Psoas muscle (tissue), 8 donors: ENCODE data around the gene GPNMB. TPM values are rescaled to one million over a fixed set of nuclear protein-coding genes. Genes with fewer than 3 reads are reported as not detected.
"Not testable (repeated sequence)": the region's sequence is repeated elsewhere in the genome, so short reads cannot be mapped to it uniquely, and the experiment has no call there.

Experiments
- ATAC-seq, 4 donors: fragments of 200-7000 bp; cut with Tn5 transposase; one replicate each; pipeline ENCODE4 v1.9.1; 2020; ENCODE audit warnings: moderate library complexity in 3 of 4, mild to moderate bottlenecking in 2 of 4
- DNase-seq, 2 donors: peaks; one replicate each; pipeline ENCODE4 v3.0.0-alpha.2; 2020
- H3K27ac ChIP-seq: fragments of 200-600 bp; one replicate; pipeline ENCODE4 v1.8.0; 2022
- H3K27me3 ChIP-seq, 3 donors: fragments of 200-600 bp in 1 of 3; one replicate each; pipeline versions ENCODE4 v1.6.1 to v1.8.0; 2013 to 2022; ENCODE audit warnings: low read length in 2 of 3, mild to moderate bottlenecking in 2 of 3, moderate library complexity in 1 of 3; ENCODE audit not compliant: insufficient read depth in 3 of 3
- H3K36me3 ChIP-seq, 2 donors: fragments of 200-600 bp in 1 of 2; one replicate each; pipeline versions ENCODE4 v1.6.1 to v1.8.0; 2013 to 2022; ENCODE audit warnings: low read depth in 1 of 2, mild to moderate bottlenecking in 1 of 2, moderate library complexity in 1 of 2; ENCODE audit not compliant: insufficient read depth in 1 of 2
- H3K4me1 ChIP-seq: fragments of 200-600 bp; one replicate; pipeline ENCODE4 v1.8.0; 2022
- H3K4me3 ChIP-seq: fragments of 200-600 bp; one replicate; pipeline ENCODE4 v1.8.0; 2022; ENCODE audit warnings: mild to moderate bottlenecking
- H3K9me3 ChIP-seq: fragments of 200-600 bp; one replicate; pipeline ENCODE4 v1.8.0; 2022
- WGBS, 3 donors: extraction: QIAGEN DNeasy Blood & Tissue Kit; methylation state at CpG; one replicate each; pipeline versions ENCODE4 v1.1.6 to v1.1.7; 2013; 5-methylcytosine and 5-hydroxymethylcytosine counted together
- intact Hi-C, 2 donors: fragments of 100-400 bp; cut with DNase I; formaldehyde crosslinking; loops; one replicate each; pipeline versions ENCODE4 v1.11.0 to v1.14.2; 2022
- polyA plus RNA-seq, 3 donors: library from polyadenylated mRNA; stranded (reverse); fragments of 200-250 nt; gene quantifications; one replicate each; pipeline ENCODE4 v1.2.3, GENCODE V29; 2013
- total RNA-seq, 4 donors: library from RNA; stranded (reverse); fragmentation: NEBNext Ultra II Directional in 2 of 4; extraction: Animal tissue kit (Norgen Biotek cat#: 25700) in 2 of 4; gene quantifications; one replicate each; pipeline versions ENCODE4 v1.2.1 to v1.2.4, GENCODE V29; 2021 to 2023
- TF ChIP-seq, protein P1 (sequence below): fragments of 200-600 bp; IDR thresholded peaks from one replicate; pipeline ENCODE4 v1.8.0; 2022; ENCODE audit warnings: antibody characterized with exemption
- donor health status: healthy with polysubstance abuse.
- donor health status: DM: no; HTN: no; CAD: no; lungs with moderate emphysema.
- donor health status: Bipolar disorder and iron deficiency.
- donor health status: healthy.
- donor health status: DM: yes; HTN: yes; CAD: no.
- donor health status: DM: no; HTN: no; CAD: no.
- donor health status: DM: no; HTN: no; CAD: no.
- donor health status: DM: yes; HTN: yes; CAD: no.

Gene GPNMB
- total and polyA plus RNA-seq, 7 donors, result 4.3 to 24.9 (median 11.2) TPM

- no peaks in the 10 kb centered on the region for H3K27me3 ChIP-seq
- no peaks in the 10 kb centered on the region for H3K36me3 ChIP-seq
- no peaks in the 10 kb centered on the region for H3K9me3 ChIP-seq
- ATAC-seq (no peak), DNase-seq (no peak)
- no peak overlapping the region for H3K4me3 ChIP-seq
- no peak overlapping the region for H3K27ac ChIP-seq
- TF ChIP-seq, protein P1, sequence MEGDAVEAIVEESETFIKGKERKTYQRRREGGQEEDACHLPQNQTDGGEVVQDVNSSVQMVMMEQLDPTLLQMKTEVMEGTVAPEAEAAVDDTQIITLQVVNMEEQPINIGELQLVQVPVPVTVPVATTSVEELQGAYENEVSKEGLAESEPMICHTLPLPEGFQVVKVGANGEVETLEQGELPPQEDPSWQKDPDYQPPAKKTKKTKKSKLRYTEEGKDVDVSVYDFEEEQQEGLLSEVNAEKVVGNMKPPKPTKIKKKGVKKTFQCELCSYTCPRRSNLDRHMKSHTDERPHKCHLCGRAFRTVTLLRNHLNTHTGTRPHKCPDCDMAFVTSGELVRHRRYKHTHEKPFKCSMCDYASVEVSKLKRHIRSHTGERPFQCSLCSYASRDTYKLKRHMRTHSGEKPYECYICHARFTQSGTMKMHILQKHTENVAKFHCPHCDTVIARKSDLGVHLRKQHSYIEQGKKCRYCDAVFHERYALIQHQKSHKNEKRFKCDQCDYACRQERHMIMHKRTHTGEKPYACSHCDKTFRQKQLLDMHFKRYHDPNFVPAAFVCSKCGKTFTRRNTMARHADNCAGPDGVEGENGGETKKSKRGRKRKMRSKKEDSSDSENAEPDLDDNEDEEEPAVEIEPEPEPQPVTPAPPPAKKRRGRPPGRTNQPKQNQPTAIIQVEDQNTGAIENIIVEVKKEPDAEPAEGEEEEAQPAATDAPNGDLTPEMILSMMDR, result no peak
- intact Hi-C loops, result no loop called here
- WGBS, 3 donors, result 23 to 27% (median 24%) methylated on average over 5 of the region's 5 CpGs
- H3K4me1 ChIP-seq, result no peaks in the 10 kb centered on the region
Measured at GRCh38 chr7:23222439-23223030, 24.0 kb upstream of the GPNMB start.

DNA sequence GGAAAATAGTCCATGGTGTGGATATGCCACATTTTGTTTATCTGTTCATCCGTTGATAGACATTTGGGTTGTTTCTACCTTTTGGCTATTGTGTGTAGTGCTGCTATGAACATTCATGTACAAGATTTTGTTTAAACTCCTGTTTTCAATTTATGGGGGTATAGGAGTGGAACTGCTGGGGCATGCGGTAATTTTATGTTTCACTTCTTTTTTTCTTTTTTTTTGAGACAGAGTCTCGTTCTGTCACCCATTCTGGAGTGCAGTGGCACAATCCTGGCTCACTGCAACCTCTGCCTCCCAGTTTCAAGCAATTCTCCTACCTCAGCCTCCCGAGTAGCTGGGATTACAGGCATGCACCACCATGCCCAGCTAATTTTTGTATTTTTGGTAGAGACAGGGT lies 22.2 kb upstream of the GPNMB start:
- H3K36me3 ChIP-seq, DNase-seq, H3K4me1 ChIP-seq, intact Hi-C loops, H3K27me3 ChIP-seq, ATAC-seq, H3K27ac ChIP-seq, H3K9me3 ChIP-seq, H3K4me3 ChIP-seq: not testable (repeated sequence)
- WGBS, 3 donors, result 85 to 90% (median 89%) methylated on average over 4 of the region's 4 CpGs

DNA sequence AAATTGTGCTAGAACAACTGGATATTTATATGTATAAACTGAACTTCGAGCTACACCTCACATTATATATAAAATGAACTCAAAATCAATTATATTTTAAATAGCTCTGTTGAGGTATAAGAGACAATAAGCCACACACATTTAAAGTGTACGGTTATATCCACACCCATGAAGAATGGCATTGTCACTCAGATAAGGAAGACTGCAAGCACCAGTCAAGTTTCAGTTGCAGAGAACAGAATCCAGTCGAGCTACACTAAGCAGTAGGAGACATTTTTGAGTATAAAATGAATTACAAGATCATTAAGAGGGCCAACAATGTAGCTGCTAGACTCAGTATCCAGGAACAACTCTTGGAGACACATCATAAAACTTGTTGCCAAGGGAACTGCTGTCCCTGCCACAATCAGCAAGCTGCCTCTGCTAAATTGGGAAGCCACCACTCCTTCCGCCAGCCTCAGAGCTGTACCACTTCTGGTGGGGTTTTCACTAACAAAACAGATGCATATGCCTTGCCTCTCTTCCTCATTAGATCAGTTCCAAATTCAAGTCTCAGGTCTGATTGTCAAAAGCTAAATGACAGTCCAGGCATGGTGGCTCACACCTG lies 19.6 kb upstream of the GPNMB start:
- 72 to 79% (median 73%) methylated on average over 4 of the region's 4 CpGs for WGBS, 3 donors
- TF ChIP-seq, protein P1, result no peak
- no peak overlapping the region for H3K4me3 ChIP-seq
- no peak overlapping the region for H3K27ac ChIP-seq
- no peaks in the 10 kb centered on the region for H3K4me1 ChIP-seq
- no peak for ATAC-seq
- DNase-seq, result no peak
- H3K36me3 ChIP-seq, result no peaks in the 10 kb centered on the region
- H3K9me3 ChIP-seq, result peaks cover 5% of the 10 kb centered on the region
- intact Hi-C loops, result no loop called here
- no peaks in the 10 kb centered on the region for H3K27me3 ChIP-seq

GRCh38 chr7:23228412-23228811 lies 18.2 kb upstream of the GPNMB start:
- intact Hi-C loops, result no loop called here
- Histone ChIP-seq H3K27ac (no peak overlapping the region), H3K4me1 (no peaks in the 10 kb centered on the region), H3K9me3 (peaks cover 5% of the 10 kb centered on the region), H3K36me3 (no peaks in the 10 kb centered on the region), H3K4me3 (no peak overlapping the region), H3K27me3 (no peaks in the 10 kb centered on the region)
- 94 to 98% (median 97%) methylated on average over 2 of the region's 2 CpGs for WGBS, 3 donors
- ATAC-seq (no peak), DNase-seq (no peak)
- TF ChIP-seq, protein P1, result no peak

GRCh38 chr7:23230641-23231101 lies 15.9 kb upstream of the GPNMB start:
- whole genome bisulfite sequencing, 3 donors, result 29 to 45% (median 30%) methylated on average over 6 of the region's 6 CpGs
- peaks cover 5% of the 10 kb centered on the region for H3K9me3 ChIP-seq
- H3K4me1 ChIP-seq, result peaks cover 3% of the 10 kb centered on the region
- no peaks in the 10 kb centered on the region for H3K27me3 ChIP-seq
- DNase-seq, result no peak
- TF ChIP-seq, protein P1, result no peak
- no peak for ATAC-seq
- H3K27ac ChIP-seq, result no peak overlapping the region
- intact Hi-C loops, result no loop called here
- no peak overlapping the region for H3K4me3 ChIP-seq
- H3K36me3 ChIP-seq, result no peaks in the 10 kb centered on the region
